Endothelial cell (in vitro differentiated cells): ENCODE measurements around the gene RPS6KL1. TPM values are rescaled to one million over a fixed set of nuclear protein-coding genes. Genes with fewer than 3 reads are reported as not detected.

Experiments
- DNase-seq: peaks from one replicate; pipeline ENCODE4 v3.0.0; 2021; ENCODE audit warnings: low spot score
- H3K27ac Mint-ChIP-seq: one replicate; pipeline ENCODE4 v1.8.0; 2021; ENCODE audit warnings: mixed read lengths, inconsistent platforms; ENCODE audit not compliant: unreplicated experiment
- H3K27me3 Mint-ChIP-seq: one replicate; pipeline ENCODE4 v1.8.0; 2021; ENCODE audit warnings: mild to moderate bottlenecking, moderate library complexity, mixed read lengths, inconsistent platforms; ENCODE audit not compliant: unreplicated experiment
- H3K36me3 Mint-ChIP-seq: one replicate; pipeline ENCODE4 v1.8.0; 2021; ENCODE audit warnings: mild to moderate bottlenecking, low read depth, mixed read lengths, inconsistent platforms; ENCODE audit not compliant: unreplicated experiment
- H3K4me1 Mint-ChIP-seq: one replicate; pipeline ENCODE4 v1.8.0; 2021; ENCODE audit warnings: mild to moderate bottlenecking, mixed read lengths, inconsistent platforms; ENCODE audit not compliant: unreplicated experiment
- H3K4me3 Mint-ChIP-seq: one replicate; pipeline ENCODE4 v1.8.0; 2021; ENCODE audit warnings: mild to moderate bottlenecking, mixed read lengths, inconsistent platforms; ENCODE audit not compliant: unreplicated experiment
- H3K9me3 Mint-ChIP-seq: one replicate; pipeline ENCODE4 v1.8.0; 2021; ENCODE audit warnings: mixed read lengths, inconsistent platforms; ENCODE audit not compliant: unreplicated experiment
- CTCF ChIP-seq: fragments of 200-600 bp; sonication (generic); IDR thresholded peaks from one replicate; pipeline ENCODE4 v1.5.0; 2021; ENCODE audit warnings: antibody characterized with exemption; ENCODE audit not compliant: unreplicated experiment
- total RNA-seq: library from RNA; stranded (reverse); fragmentation: NEBNext Ultra II Directional; extraction: Animal tissue kit (Norgen Biotek cat#: 25700); gene quantifications from one replicate; pipeline ENCODE4 v1.2.1, GENCODE V29; 2021; ENCODE audit not compliant: unreplicated experiment

RPS6KL1 gene
- total RNA-seq, 1 donor from 2014 or later: 2.3 TPM

DNA sequence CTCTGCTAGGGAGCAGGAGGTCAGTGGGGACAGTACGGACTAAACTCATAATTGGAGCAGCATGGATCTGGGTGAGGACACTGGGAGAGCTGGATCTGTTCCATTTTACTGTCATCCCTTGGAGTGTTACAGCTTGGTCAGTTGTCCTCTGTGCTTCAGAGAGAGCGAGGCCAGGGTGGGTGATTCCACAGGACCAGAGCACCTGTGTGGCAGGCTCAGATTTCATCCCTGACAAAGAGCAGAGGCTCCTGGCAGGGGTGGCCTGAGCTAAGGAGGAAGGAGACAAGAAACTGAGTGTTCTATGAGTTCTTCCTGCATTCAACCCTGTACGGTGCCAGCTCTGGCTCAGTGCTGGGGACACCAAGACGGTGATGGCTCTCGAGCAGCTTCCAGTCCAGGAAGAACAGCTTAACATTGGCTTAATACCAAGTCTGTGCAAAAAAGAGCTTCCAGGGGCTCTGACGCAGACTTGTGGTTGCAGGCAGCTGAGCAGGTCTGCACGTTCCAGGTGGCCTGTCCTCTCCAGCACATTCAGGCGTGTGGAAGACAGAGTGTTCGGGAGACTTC, 40.7 kb upstream of the RPS6KL1 start:
- Mint-ChIP-seq H3K4me3 (no peak overlapping the region), H3K27ac (no peak overlapping the region), H3K9me3 (no peaks in the 10 kb centered on the region), H3K27me3 (peaks cover 5% of the 10 kb centered on the region), H3K4me1 (peaks cover 4% of the 10 kb centered on the region), H3K36me3 (peaks cover 4% of the 10 kb centered on the region)
- no peak for TF ChIP-seq CTCF
- DNase-seq: no peak

DNA sequence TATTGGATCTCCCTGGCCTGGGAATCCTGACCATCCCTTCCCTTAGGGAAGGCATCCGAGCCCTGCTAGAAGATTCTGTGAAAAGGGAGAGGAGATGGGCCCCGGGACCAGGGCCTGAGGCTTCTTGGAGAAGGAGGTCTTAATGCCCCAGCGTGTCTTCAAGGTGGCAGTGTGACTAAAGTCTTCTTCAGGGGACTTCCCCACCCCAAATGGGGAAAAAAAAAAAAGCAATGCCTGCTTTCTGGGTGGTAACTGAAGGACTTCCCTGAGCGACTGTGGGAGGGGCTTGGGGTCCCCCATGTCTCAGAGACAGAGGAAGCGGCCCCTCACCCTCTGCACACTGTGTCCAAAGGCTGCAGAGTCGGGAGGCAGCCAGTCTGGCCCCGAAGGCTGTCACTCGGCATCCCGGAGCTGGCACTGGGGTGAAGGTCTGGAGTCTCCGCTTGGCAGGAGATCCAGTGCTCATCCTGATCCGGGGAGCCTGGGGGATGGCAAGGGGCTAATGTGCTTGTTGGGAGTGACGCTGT, 40.2 kb upstream of the RPS6KL1 start:
- Mint-ChIP-seq H3K9me3 (no peaks in the 10 kb centered on the region), H3K4me3 (no peak overlapping the region), H3K27me3 (peaks cover 9% of the 10 kb centered on the region), H3K36me3 (peaks cover 4% of the 10 kb centered on the region), H3K4me1 (peaks cover 4% of the 10 kb centered on the region), H3K27ac (no peak overlapping the region)
- no peak for DNase-seq
- TF ChIP-seq CTCF: no peak

GRCh38 chr14:74962493-74962892, 39.4 kb upstream of the RPS6KL1 start:
- H3K27ac Mint-ChIP-seq: no peak overlapping the region
- H3K4me1 Mint-ChIP-seq: peaks cover 4% of the 10 kb centered on the region
- TF ChIP-seq CTCF: no peak
- no peak for DNase-seq
- no peak overlapping the region for H3K4me3 Mint-ChIP-seq
- H3K27me3 Mint-ChIP-seq: peaks cover 9% of the 10 kb centered on the region
- no peaks in the 10 kb centered on the region for H3K9me3 Mint-ChIP-seq
- peaks cover 4% of the 10 kb centered on the region for H3K36me3 Mint-ChIP-seq

- Mint-ChIP-seq H3K27ac (no peak overlapping the region), H3K4me1 (peaks cover 4% of the 10 kb centered on the region), H3K4me3 (no peak overlapping the region), H3K27me3 (peaks cover 9% of the 10 kb centered on the region), H3K9me3 (no peaks in the 10 kb centered on the region), H3K36me3 (peaks cover 4% of the 10 kb centered on the region)
- no peak for DNase-seq
- TF ChIP-seq CTCF: no peak
These were observed 39.0 kb upstream of the RPS6KL1 start for GRCh38 chr14:74962046-74962445.

DNA sequence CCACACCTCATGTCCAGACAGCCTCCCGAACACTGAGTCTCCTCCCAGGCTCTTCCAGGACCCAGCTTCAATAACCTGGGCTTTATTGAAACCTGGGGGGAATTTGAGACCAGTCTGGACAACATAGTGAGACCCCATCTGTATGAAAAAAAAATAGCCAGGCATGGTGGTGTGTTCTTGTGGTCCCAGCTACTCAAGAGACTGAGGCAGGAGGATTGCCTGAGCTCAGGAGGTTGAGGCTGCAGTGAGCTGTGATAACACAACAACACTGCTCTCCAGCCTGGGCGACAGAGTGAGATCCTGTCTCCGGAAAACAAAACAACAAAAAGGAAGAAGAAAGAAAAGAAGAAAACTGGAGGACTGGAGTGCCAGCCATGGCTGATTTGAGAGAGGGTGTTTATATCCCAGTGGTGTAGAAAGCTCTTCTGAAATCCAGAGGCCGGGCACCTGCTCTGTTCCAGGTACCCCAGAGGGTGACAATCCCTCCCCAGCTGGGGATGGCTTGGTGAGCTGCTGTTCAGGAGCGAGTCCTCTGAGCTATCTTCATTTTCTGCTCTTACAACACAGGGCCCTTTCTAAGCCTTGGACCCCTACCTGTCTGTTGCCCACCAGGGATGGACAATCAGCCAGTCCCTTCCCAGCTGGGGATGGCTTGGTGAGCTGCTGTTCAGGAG, 38.3 kb upstream of the RPS6KL1 start:
- peaks cover 6% of the 10 kb centered on the region for H3K36me3 Mint-ChIP-seq
- peaks cover 10% of the 10 kb centered on the region for H3K27me3 Mint-ChIP-seq
- no peak overlapping the region for H3K4me3 Mint-ChIP-seq

More for the DNA sequence above, 38.3 kb upstream of the RPS6KL1 start:
- Mint-ChIP-seq H3K9me3 (no peaks in the 10 kb centered on the region), H3K4me1 (peaks cover 4% of the 10 kb centered on the region), H3K27ac (no peak overlapping the region)
- no peak for DNase-seq
- TF ChIP-seq CTCF: no peak
